ENCODE measurements around the gene PCDHGA1.

DNA sequence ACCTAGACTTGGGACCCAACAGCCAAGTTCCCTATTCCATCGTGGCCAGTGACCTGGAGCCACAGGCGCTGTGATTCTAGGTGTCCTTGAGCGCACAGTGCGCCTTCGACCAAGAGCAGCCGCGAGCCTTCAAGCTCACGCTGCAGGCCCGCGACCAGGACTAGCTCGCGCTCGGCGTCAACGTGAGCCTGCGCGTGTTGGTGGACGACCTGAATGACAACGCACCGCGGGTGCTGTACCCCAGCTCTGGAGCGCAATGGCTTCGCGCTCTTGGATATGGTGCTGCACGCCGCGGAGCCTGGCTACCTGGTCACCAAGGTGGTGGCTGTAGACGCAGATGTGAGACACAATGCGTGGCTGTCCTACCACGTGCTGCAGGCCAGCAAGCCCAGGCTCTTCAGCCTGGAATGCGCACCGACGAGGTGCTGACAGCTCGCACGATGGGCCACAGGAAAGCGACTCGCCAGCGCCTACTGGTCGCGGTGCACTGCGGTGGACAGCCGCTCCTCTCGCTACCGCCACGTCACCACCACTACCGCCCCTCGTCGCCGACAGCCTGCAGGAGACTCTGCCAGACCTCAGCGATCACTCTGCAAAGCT is 111.4 kb downstream of the PCDHGA1 start:
- TF ChIP-seq YY1 (IDR thresholded peaks at IDR 0.05; ENCODE audit: insufficient read depth, insufficient read length) (no peak), ZNF274 (IDR thresholded peaks at IDR 0.05; ENCODE audit: low read depth, low read length) (no peak)
